T-helper 2 cell treated with Interferon-gamma antibody and Interleukin-4, amounts not matched to agents 100 ng/mL and 5 ng/mL, for 36 hours (primary cell): ENCODE data around the gene ZNF579. TPM values are rescaled to one million over a fixed set of nuclear protein-coding genes. Genes with fewer than 3 reads are reported as not detected.

Experiments used
- intact Hi-C: fragments of 100-400 bp; cut with micrococcal nuclease; formaldehyde crosslinking; loops from one replicate; pipeline ENCODE4 v1.15.1; 2023
- total RNA-seq: library from RNA; stranded (reverse); gene quantifications from 2 replicates; pipeline ENCODE4 v1.2.3, GENCODE V29; 2022

Gene ZNF579, protein sequence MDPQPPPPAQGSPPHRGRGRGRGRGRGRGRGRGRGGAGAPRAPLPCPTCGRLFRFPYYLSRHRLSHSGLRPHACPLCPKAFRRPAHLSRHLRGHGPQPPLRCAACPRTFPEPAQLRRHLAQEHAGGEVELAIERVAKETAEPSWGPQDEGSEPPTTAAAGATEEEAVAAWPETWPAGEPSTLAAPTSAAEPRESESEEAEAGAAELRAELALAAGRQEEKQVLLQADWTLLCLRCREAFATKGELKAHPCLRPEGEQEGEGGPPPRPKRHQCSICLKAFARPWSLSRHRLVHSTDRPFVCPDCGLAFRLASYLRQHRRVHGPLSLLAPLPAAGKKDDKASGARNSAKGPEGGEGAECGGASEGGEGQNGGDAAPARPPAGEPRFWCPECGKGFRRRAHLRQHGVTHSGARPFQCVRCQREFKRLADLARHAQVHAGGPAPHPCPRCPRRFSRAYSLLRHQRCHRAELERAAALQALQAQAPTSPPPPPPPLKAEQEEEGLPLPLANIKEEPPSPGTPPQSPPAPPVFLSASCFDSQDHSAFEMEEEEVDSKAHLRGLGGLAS
- total RNA-seq, result 6.5 and 6.7 TPM in 2 replicates

DNA sequence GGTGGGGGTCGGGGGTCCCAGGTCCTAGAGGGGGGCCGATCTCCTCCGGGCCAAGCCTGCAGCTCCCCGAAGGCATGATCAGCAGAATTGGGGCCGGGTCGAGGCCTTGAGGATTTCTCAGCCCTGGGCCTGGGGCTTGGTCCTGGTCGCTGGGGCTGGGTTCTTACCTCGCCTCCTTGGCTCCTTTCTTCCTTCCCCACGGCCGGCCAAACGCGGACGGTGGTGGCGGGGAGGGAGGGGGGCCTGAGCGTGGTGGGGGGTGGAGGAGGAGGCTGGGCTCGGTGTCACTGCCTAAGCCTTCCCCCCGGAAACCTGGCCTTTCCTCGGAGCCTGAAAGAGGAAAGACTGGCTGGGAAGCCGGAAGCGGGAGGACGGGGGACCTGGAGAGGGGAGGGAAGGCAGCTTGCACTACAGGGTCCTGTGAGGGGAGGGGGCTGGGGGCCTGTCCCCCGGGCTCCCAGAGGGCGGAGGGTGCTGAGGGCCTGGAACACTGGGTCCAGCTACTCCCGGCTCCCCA is at the start of gene ZNF579:
Gene ZNF579, minus strand, starts transcription at position 221 of the 517 bp plus-strand sequence. CDS start 1,209 bp downstream, outside the sequence.
- intact Hi-C loops, result loop anchor here (1.0 to 2.0 kb wide), 2 partner anchors 18 to 44 kb away; partner anchors contain the start of genes FIZ1 and ZNF784

DNA sequence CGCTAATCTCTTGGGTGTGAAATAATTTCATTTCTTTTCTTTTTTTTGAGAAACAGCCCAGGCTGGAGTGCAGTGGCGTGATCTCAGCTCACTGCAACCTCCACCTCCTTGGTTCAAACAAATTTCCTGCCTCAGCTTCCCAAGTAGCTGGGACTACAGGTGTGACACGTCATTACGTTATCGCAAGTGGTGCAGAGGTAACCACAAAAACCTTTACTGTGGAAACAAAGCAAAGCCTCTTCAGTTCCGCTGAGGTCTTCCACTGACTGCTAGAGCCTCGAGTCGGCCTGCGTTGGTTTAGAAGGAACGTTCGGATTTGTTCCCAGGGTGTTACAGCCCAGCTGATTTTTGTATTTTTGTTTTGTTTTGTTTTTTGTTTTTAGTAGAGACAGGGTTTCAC is 45.7 kb upstream of the ZNF579 start:
- intact Hi-C loops, result no loop called here

DNA sequence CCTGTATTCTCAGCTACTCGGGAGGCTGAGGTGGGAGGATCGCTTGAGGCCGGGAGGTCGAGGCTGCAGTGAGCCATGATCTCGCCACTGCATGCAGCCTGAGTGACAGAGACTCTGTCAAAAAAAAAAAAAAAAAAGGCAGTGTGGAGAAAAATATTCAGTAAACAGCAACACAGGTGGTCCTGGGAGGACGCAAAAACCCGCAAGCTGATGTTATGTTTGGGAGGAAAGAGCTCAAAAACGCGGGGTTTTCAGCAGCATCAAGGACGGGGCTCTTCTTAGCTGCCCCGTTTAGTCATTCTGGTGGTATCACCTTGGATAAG is 44.3 kb upstream of the ZNF579 start:
- intact Hi-C loops, result no loop called here

DNA sequence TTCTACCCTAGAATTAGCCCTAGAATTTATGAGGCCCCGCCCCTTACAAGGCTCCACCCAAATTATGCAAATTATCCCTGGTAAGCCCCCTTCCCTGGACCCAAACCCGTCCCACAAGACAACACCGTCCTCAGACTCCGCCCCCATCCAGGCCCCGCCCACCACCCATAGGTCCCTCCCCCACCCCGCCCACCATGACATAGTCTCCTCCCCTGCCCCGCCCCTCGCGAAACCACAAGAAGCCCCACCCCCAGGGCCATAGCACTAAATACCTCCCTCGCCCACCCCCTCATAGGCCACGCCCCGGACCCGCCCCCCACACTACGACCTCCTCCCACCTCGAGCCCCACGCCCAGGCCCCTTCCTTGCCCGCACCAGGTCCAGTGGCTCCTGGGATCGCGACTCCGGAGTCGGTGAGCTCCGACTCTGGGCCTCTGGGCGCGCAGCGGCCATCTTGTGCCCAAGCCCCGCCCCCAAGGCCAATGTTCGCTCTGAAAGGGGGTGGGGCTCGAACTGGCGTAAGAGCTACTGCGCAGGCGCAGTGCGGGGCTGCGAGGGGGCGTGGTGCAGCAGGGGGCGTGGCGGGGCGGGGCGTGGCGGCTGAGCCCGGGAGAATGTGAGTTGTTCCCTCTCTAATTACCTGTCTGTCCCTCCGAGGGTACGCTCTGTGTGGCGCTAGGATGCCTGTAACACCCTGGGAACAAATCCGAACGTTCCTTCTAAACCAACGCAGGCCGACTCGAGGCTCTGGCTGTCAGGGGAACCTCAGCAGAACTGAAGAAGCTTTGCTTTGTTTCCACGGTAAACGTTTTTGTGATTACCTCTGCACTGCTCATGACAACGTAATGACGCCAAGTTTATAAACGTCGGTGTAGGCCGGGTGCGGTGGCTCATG is 43.7 kb upstream of the ZNF579 start, which contains the start of gene ZNF784:
Gene ZNF784, minus strand, starts transcription at position 458 of the 895 bp plus-strand sequence. Its CDS starts 5 bp downstream, at position 453.
- intact Hi-C loops, result loop anchor here (1.0 kb wide), 4 partner anchors 19 to 163 kb away; partner anchors contain the start of genes FIZ1, ISOC2, ZNF579 and ZNF865

DNA sequence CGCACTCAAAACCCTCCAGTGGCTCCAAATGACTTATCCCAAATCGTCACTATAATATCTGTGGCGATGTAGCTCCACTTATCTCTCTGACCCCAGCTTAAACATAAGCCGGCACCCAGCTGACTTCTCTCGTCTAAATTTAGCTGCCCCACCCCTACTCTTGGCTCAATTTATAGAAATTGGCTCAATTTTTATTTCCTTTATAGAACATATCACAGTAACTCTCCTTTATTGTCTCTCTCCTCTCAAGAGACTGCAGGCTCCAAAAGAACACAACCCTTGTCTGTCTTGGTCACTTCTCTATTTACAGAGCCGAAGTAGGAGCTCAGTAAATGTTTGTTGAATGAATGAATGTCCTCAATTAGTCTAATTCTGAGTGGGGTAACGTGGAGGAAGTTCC is 42.9 kb upstream of the ZNF579 start:
- intact Hi-C loops, result no loop called here

DNA sequence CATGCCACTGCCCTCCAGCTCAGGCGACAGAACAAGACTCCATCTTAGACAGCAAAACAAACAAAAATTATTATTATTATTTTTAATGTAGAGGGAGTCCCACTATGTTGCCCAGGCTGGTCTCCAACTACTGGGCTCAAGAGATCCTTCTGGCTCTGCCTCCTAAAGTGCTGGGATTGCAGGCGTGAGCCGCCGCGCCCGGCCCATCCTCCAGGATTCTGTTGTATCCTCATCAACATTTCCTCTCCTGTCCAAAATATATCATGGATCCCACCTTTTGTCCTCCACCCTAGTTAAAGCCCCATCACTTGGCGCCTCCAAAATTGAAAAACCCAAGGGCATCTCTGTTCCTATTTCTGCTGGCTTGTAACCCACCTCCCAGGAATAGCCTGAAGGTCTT is 42.5 kb upstream of the ZNF579 start:
- intact Hi-C loops, result no loop called here

DNA sequence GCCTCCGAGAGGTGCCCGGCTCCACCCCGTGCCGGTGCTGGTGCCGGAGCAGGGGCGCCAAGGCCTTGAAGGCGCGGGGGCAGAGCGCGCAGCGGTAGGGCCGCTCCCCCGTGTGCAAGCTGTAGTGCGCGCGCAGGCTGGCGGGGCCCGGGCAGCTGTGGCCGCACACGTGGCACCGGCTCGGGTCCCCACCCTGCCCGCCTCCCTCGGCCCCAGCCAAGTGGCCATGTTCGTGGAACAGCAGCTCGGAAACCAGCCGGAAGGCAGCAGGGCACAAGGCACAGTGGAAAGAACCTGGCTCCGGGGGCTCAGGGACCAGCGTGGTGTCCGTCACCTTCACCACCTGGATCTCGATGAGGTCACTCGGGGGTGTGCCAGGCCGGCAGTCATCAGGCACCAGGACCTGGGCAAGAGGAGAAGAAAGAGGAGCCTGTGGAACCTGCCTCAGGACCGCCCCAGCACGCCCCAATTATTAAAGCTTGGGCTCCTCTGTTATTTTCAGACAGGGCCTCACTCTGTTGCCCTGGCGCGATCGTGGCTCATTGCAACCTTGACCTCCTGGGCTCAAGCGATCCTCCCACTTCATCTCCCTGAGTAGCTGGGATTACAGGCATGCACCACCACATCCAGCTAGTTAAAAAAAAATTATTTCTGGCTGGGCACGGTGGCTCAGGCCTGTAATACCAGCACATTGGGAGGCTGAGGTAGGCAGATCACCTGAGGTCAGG is 41.8 kb upstream of the ZNF579 start:
- intact Hi-C loops, result no loop called here

DNA sequence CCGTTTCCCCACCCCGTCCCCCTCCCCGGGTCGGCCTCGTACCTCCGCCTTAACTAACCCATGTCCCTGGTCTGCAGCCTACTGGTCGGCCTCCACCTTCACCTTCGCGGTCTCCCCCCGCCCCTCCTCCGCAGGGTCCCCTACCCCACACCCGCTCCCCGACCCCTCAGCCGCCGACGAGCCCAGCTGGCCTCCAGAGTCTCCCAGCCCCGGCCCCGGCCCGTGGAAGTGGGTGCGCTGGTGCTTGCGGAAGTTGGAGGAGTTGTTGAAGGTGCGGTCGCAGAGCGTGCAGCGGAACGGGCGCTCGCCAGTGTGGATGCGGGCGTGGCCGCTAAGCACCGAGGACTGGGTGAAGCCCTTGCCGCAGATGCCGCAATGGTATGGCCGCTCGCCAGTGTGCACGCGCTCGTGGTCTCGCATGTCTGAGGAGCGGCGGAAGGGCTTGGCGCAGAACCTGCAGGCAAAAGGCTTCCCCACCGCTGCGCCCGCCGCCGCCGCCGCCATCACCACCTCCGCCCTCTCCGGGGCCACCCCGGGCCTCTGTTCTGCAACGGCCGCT is 41.1 kb upstream of the ZNF579 start:
- intact Hi-C loops, result no loop called here

DNA sequence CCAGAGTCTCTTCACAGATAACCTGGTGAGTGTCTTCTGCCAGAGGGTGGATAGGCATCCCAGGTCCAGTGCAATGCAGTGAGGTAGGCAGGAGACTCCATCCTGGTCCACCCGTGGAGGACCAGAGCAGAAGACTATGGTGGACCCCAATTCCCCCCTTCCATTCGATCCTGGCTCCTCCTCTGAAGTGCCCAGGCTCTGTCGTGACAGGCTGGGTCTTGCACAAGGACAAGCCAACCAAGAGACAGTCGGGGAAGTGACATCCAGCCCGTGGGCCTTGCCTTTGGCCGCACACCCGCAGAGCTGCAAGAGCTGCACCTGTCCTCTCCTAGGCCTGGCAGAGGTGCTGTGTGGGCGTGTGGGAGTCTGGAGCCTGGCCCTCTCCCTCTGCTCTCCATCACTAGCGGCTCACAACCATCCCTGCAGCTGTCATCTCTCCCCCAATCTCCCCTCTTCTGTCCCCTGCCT is 40.6 kb upstream of the ZNF579 start:
- intact Hi-C loops, result no loop called here

DNA sequence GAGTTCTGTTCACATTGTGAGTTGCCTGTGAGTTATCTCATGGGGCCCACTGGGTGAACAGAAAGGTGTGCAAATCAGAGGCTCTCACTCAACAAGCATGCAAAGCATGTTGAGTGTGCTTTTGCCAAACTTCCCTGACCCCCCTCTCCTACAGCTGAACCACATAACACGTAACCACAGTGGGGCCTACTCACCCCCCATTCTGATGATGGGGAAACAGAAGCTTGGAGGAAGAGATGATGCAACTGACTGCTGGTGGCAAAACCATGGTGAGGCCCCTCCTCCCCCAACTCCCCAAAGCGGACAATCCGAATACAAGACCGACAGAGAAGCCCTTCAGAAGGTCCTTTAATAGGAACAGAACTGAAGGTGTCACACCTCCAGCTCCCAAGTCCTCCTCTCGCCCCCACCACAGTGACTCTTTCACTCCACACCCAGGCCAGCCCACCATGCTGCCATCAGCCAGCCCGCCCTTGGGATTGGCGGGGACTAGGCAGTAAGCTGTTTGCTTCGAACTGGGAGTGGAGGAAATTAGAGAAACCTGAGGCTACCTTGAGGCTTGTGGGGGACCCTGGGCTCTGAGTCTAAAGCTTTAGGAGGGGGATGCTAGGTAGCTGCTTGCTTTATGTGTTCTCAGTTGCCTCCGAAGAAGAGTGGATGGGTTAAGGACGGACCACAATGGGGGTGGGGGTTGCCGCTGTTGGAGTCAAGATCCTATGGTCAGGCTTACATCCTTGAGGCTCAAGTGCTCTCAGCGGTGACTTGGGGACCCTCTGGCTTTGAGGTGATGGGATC is 40.0 kb upstream of the ZNF579 start:
- intact Hi-C loops, result no loop called here

DNA sequence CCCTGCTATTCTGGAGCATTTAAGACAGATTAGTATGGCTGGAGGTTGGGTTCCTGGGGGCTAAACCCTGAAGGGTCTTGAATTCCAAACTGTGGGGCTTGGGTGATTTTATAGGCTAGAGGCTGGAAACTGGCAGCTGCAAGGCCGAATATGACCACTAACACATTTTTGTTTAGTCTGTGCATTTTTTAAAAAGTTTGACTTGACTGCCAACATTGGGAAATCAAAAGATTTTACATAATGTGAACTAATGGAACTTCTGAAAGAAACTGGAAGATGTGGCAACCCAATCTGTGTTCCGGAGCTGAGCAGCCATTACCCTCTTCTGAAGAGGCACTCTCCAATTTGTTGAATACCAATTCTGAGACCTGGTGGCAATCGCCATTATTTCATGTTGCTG is 38.6 kb upstream of the ZNF579 start:
- intact Hi-C loops, result no loop called here

DNA sequence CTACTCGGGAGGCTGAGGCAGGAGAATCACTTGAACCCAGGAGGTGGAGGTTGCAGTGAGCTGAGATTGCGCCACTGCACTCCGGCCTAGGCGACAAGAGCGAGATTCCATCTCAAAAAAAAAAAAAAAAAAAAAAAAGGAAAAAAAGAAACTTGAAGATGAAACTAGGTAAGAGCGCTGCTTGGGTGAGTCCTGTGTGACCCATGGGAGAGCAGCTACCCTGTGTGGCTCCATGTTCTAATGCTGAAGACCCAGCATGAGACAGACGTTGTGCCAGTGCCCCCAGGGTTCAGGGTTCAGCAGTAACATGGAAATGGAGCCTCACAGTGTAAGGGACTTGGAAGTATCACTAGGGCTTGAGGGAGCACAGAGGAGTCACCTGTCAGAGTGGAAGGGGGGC is 37.8 kb upstream of the ZNF579 start:
- intact Hi-C loops, result no loop called here

DNA sequence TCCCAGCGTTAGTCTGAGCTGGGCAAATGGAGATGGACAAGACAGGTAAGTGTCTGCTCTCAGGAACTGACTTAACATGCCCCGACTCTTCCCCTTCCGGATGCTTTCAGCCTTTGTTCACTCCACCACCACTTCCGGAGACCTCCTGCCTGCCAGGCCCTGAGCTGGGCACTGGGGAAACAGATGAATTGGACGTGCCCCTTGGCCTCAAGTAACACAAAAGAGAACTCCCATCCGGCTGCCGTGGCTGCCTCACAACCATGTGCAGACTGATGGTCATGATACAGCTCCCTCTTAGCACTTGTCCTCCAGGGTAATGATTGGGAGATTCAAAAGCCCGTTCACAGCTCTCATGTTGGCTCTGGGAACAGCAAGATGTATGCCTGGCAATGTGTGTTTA is 36.8 kb upstream of the ZNF579 start:
- intact Hi-C loops, result no loop called here

DNA sequence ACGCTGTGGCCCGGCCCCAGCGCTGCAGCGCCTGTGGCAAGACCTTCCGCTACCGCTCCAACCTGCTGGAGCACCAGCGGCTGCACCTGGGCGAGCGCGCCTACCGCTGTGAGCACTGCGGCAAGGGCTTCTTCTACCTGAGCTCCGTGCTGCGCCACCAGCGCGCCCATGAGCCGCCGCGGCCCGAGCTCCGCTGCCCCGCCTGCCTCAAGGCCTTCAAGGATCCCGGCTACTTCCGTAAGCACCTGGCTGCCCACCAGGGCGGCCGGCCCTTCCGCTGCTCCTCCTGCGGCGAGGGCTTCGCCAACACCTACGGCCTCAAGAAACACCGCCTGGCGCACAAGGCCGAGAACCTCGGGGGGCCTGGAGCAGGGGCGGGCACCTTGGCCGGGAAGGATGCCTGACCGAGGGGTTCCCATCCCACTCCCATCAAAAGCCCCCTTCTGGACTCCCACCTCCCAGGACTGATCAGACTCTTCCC is 35.8 kb upstream of the ZNF579 start:
- intact Hi-C loops, result no loop called here

DNA sequence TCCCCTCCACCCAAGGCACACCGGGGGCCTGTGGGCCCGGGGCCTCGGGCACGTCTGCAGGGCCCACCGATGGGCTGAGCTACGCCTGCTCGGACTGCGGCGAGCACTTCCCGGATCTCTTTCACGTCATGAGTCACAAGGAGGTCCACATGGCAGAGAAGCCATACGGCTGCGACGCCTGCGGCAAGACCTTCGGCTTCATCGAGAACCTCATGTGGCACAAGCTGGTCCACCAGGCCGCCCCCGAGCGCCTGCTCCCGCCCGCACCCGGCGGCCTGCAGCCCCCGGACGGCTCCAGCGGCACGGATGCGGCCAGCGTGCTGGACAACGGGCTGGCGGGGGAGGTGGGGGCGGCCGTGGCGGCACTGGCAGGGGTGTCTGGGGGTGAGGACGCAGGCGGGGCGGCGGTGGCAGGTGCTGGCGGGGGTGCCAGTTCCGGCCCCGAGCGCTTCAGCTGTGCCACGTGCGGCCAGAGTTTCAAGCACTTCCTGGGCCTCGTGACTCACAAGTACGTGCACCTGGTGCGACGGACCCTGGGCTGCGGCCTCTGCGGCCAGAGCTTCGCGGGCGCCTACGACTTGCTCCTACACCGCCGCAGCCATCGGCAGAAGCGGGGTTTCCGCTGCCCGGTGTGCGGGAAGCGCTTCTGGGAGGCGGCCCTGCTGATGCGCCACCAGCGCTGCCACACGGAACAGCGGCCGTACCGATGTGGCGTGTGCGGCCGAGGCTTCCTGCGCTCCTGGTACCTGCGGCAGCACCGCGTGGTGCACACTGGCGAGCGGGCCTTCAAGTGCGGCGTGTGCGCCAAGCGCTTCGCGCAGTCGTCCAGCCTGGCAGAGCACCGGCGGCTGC is 35.1 kb upstream of the ZNF579 start:
- intact Hi-C loops, result no loop called here

DNA sequence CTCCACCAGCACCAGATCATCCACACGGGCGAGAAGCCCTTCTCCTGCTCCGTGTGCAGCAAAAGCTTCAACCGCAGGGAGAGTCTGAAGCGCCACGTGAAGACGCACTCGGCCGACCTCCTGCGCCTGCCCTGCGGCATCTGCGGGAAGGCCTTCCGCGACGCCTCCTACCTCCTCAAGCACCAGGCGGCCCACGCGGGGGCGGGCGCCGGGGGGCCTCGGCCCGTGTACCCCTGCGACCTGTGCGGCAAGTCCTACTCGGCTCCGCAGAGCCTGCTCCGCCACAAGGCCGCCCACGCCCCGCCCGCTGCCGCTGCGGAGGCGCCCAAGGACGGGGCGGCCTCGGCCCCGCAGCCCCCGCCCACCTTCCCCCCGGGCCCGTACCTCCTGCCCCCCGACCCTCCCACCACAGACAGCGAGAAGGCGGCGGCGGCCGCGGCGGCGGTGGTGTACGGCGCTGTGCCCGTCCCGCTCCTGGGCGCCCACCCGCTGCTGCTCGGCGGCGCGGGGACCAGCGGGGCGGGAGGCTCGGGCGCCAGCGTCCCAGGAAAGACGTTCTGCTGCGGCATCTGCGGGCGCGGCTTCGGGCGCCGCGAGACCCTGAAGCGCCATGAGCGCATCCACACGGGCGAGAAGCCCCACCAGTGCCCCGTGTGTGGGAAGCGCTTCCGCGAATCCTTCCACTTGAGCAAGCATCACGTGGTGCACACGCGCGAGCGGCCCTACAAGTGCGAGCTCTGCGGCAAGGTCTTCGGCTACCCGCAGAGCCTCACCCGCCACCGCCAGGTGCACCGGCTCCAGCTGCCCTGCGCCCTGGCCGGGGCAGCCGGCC is 34.3 kb upstream of the ZNF579 start:
- intact Hi-C loops, result no loop called here

DNA sequence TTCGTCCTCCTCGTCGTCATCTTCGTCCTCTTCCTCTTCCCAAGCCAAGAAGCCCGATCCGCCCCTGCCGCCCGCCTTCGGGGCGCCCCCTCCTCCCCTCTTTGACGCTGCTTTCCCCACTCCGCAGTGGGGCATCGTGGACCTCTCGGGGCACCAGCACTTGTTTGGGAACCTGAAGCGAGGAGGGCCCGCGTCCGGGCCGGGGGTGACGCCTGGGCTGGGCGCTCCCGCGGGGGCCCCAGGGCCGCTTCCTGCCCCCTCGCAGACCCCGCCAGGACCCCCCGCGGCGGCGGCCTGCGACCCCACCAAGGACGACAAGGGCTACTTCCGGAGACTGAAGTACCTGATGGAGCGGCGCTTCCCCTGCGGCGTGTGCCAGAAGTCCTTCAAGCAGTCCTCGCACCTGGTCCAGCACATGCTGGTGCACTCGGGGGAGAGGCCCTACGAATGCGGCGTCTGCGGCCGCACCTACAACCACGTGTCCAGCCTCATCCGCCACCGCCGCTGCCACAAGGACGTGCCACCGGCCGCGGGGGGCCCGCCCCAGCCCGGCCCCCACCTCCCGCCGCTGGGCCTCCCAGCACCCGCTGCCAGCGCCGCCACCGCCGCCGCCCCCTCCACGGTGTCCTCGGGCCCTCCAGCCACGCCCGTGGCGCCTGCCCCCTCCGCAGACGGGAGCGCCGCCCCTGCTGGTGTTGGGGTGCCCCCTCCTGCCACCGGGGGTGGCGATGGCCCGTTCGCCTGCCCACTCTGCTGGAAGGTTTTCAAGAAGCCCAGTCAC is 33.5 kb upstream of the ZNF579 start:
- intact Hi-C loops, result no loop called here
